Heart right ventricle (tissue), 16 donors: ENCODE data around the gene UBE2M. TPM values are rescaled to one million over a fixed set of nuclear protein-coding genes. Genes with fewer than 3 reads are reported as not detected.

ENCODE experiments used
- ATAC-seq, 8 donors: fragments of 200-7000 bp; cut with Tn5 transposase; one replicate each; pipeline ENCODE4 v1.9.1; 2020; ENCODE audit warnings: mild to moderate bottlenecking in 8 of 8, moderate library complexity in 8 of 8, moderate number of reproducible peaks in 1 of 8
- DNase-seq, 2 donors: peaks; one replicate each; pipeline ENCODE4 v3.0.0-alpha.2; 2020
- H3K27ac ChIP-seq, 10 donors: fragments of 200-600 bp; sonication (generic) in 2 of 10; one replicate each; pipeline versions ENCODE4 v1.5.0 to v1.8.0; 2020 to 2022; ENCODE audit warnings: mild to moderate bottlenecking in 3 of 10
- H3K27me3 ChIP-seq, 7 donors: fragments of 200-600 bp; one replicate each; pipeline ENCODE4 v1.8.0; 2021 to 2022; ENCODE audit warnings: mild to moderate bottlenecking in 2 of 7
- H3K36me3 ChIP-seq, 9 donors: fragments of 200-600 bp; sonication (generic) in 1 of 9; one replicate each; pipeline versions ENCODE4 v1.5.0 to v1.8.0; 2020 to 2022; ENCODE audit warnings: mild to moderate bottlenecking in 2 of 9
- H3K4me1 ChIP-seq, 9 donors: fragments of 200-600 bp; sonication (generic) in 1 of 9; one replicate each; pipeline versions ENCODE4 v1.5.0 to v1.8.0; 2020 to 2022; ENCODE audit warnings: mild to moderate bottlenecking in 4 of 9
- H3K4me3 ChIP-seq, 10 donors: fragments of 200-600 bp; sonication (generic) in 2 of 10; one replicate each; pipeline versions ENCODE4 v1.5.0 to v1.8.0; 2020 to 2022; ENCODE audit warnings: mild to moderate bottlenecking in 7 of 10, moderate library complexity in 2 of 10
- H3K9me3 ChIP-seq, 11 donors: fragments of 200-600 bp in 10 of 11; sonication (generic) in 2 of 11; one replicate each; pipeline versions ENCODE4 v1.5.0 to v1.8.0; 2013 to 2022; ENCODE audit warnings: mild to moderate bottlenecking in 2 of 11, control low read depth in 1 of 11, moderate library complexity in 1 of 11
- WGBS, 2 donors: extraction: QIAGEN DNeasy Blood & Tissue Kit; methylation state at CpG; one replicate each; pipeline ENCODE4 v1.1.7; 2013; ENCODE audit warnings: inconsistent platforms in 1 of 2; 5-methylcytosine and 5-hydroxymethylcytosine counted together
- intact Hi-C, 10 donors: fragments of 100-400 bp; cut with DNase I; formaldehyde crosslinking; loops; one replicate each; pipeline versions ENCODE4 v1.11.1 to v1.14.2; 2022
- polyA plus RNA-seq, 2 donors: library from polyadenylated mRNA; stranded (reverse); fragments of 200-250 nt; gene quantifications; one replicate each; pipeline ENCODE4 v1.2.3, GENCODE V29; 2013
- total RNA-seq, 10 donors: library from RNA; stranded (reverse); fragmentation: NEBNext Ultra II Directional in 3 of 10; extraction: Animal tissue kit (Norgen Biotek cat#: 25700) in 3 of 10; gene quantifications; one replicate each; pipeline versions ENCODE4 v1.2.1 to v1.2.4, GENCODE V29; 2021 to 2023
- TF ChIP-seq, protein P1 (sequence below), 9 donors: fragments of 200-600 bp; sonication (generic) in 2 of 9; IDR thresholded peaks; one replicate each; pipeline versions ENCODE4 v1.5.0 to v1.8.0; 2021 to 2022; ENCODE audit warnings: antibody characterized with exemption in 9 of 9, mild to moderate bottlenecking in 5 of 9, moderate library complexity in 1 of 9
- donor health status: Arrhythmogenic right ventricular cardiomyopathy.
- donor health status: ischemic (EF 13 %, LVEDD 7.1; RV severe dilation, severe dysfunction).
- donor health status: healthy with polysubstance abuse.
- donor health status: DM: no; HTN: yes; CAD: no.
- donor health status: DM: no; HTN: no; CAD: no.
- donor health status: ischemic (EF 25% LVEDD 6.9; RV normal size, moderate dysfunction).
- donor health status: ischemic (EF 25% LVEDD 5.7; RV mildly dilated, moderate dysfunction).
- donor health status: healthy.
- donor health status: DM: yes; HTN: yes; CAD: no.
- donor health status: Ischemic cardiomyopathy.
- donor health status: ischemic (EF 35%, LVEDD 5.7; RV mildly dilated, moderate dysfunction).
- donor health status: nonischemic (EF 11% LVEDD 7.7; RV severe dilation, severe dysfunction).
- donor health status: DM: yes; HTN: yes; CAD: no.
- donor health status: PGD.
- donor health status: ischemic (EF 29% LVEDD 5.4; RV normal size, mild dysfunction).
- donor health status: nonischemic (EF 23%, LVEDD 6.1; RV moderate dilation, normal function).

The UBE2M gene
- total and polyA plus RNA-seq, 12 donors: 45.4 to 146 (median 118) TPM

DNA sequence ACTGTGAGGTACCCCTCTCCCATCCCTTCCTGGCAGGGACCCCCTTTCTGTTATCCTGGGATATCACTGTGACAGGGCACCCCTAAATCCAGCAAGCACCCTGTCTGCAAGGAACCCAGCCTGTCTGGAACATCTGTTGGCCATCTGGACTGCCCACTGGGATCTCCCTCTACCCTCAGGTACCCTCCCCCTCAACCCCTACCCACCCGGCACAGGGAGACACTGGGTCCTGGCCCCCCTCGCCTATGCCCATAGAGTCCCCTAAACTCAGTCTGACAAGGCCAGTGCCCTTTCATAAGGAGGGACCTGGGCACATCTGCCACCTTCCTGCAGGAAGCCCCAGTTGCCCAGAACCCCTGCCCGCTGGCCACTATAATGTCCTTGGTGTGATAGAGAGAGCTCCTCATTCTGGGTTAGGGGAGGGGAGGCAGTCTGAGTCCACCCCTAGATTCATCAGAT, 43.8 kb downstream of the UBE2M start:
- TF ChIP-seq, protein P1, sequence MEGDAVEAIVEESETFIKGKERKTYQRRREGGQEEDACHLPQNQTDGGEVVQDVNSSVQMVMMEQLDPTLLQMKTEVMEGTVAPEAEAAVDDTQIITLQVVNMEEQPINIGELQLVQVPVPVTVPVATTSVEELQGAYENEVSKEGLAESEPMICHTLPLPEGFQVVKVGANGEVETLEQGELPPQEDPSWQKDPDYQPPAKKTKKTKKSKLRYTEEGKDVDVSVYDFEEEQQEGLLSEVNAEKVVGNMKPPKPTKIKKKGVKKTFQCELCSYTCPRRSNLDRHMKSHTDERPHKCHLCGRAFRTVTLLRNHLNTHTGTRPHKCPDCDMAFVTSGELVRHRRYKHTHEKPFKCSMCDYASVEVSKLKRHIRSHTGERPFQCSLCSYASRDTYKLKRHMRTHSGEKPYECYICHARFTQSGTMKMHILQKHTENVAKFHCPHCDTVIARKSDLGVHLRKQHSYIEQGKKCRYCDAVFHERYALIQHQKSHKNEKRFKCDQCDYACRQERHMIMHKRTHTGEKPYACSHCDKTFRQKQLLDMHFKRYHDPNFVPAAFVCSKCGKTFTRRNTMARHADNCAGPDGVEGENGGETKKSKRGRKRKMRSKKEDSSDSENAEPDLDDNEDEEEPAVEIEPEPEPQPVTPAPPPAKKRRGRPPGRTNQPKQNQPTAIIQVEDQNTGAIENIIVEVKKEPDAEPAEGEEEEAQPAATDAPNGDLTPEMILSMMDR (IDR thresholded peaks at IDR 0.05): no peak
- WGBS, 2 donors: 71 to 81% methylated on average over 3 of the region's 3 CpGs
- Histone ChIP-seq H3K36me3 (peaks cover 0 to 32% (median 16%) of the 10 kb centered on the region in 9 donors), H3K4me3 (peak overlapping the region in 8 of 10 donors; percentile 30 to 54 (median 50)), H3K9me3 (no peaks in the 10 kb centered on the region), H3K4me1 (peaks cover 11 to 54% (median 39%) of the 10 kb centered on the region in 9 donors), H3K27ac (peak overlapping the region in 6 of 10 donors; percentile 30 to 72 (median 58)), H3K27me3 (no peaks in the 10 kb centered on the region)
- intact Hi-C loops: no loop called here
- ATAC-seq (no peak), DNase-seq (no peak)

DNA sequence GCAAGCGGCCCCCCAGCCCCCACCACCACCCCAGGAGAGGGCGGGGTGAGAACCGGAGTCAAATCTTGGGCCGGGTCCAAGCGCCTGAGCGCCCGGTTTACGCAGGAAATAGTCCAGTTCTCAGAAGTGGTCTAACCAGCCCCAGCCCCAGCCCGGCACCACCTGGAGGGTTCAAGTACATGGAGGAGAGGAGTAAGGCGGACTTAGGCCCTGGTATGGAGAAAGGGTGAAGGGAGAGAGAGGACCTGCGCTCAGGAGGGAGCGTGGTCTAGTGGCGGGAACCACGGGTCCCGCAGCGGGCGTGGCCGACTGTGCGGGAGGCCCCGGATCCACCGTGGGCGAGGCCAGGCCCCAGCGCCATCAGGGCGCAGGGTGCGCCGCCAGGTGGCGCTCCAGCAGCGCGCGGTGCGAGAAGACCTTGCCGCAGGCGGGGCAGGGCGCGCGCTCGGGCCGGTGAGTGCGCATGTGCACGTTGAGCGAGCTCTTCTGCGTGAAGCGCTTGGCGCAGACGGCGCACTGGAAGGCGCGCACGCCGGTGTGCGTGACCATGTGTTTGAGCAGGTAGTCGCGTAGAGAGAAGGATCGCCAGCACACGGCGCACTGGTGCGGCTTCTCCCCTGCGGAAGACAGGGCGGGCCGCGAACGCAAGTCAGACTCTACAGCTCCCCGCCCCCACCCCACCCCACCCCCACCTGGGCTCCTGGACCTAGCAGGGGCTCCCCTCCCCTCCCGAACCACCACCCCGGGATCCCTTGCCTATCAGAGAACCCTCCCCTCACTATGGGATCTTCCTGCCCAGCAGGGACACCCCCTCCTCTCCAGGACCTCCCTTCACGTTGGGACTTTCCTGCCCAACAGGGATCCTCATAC, 44.5 kb downstream of the UBE2M start:
- Histone ChIP-seq H3K9me3 (no peaks in the 10 kb centered on the region), H3K27ac (peak overlapping the region in 9 of 10 donors; percentile 21 to 72 (median 47)), H3K4me1 (peaks cover 11 to 54% (median 39%) of the 10 kb centered on the region in 9 donors), H3K4me3 (peak overlapping the region in 9 of 10 donors; percentile 30 to 54 (median 49)), H3K36me3 (peaks cover 0 to 32% (median 16%) of the 10 kb centered on the region in 9 donors), H3K27me3 (no peaks in the 10 kb centered on the region)
- 19 to 35% methylated on average over 65 of the region's 66 CpGs for WGBS, 2 donors
- peak; percentile 77 to 92 for DNase-seq
- TF ChIP-seq, protein P1 (IDR thresholded peaks at IDR 0.05): peak; percentile 73 to 96 (median 86)
- intact Hi-C loops: no loop called here
- ATAC-seq: peak; percentile 81 to 91 (median 88)

DNA sequence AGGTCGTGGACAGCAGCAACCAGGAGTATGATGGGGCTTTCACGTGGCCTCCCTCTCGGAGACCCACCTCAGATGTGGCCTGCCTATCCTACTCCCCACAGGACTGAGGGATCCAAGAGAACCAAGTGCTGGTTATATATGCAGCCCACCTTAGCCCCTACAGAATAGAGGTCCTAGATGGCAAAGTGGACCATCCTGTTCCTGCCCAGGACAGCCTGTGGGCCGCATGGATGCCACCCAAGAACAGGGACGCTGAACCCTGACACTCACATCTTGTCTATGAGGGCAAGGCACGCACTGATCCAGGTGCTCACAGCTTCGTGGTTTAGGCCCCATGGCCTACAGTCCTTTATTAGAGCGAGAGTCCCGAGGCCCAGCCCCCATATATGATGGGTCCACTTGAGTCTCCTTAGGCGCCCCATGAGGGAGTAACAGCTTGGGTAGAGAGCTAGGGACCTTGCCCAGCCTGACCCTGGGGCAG, 45.2 kb downstream of the UBE2M start:
- H3K9me3 ChIP-seq: no peaks in the 10 kb centered on the region
- ATAC-seq (peak in 3 of 8 donors; percentile 10 to 12 (median 10)), DNase-seq (no peak)
- H3K36me3 ChIP-seq: peaks cover 0 to 32% (median 16%) of the 10 kb centered on the region in 9 donors
- TF ChIP-seq, protein P1 (IDR thresholded peaks at IDR 0.05): no peak
- no peaks in the 10 kb centered on the region for H3K27me3 ChIP-seq
- WGBS, 2 donors: 85 to 86% methylated on average over 10 of the region's 10 CpGs
- H3K4me1 ChIP-seq: peaks cover 7 to 47% (median 33%) of the 10 kb centered on the region in 9 donors
- intact Hi-C loops: no loop called here
- no peak overlapping the region for H3K4me3 ChIP-seq
- H3K27ac ChIP-seq: peak overlapping the region in 6 of 10 donors; percentile 21 to 72 (median 46)

DNA sequence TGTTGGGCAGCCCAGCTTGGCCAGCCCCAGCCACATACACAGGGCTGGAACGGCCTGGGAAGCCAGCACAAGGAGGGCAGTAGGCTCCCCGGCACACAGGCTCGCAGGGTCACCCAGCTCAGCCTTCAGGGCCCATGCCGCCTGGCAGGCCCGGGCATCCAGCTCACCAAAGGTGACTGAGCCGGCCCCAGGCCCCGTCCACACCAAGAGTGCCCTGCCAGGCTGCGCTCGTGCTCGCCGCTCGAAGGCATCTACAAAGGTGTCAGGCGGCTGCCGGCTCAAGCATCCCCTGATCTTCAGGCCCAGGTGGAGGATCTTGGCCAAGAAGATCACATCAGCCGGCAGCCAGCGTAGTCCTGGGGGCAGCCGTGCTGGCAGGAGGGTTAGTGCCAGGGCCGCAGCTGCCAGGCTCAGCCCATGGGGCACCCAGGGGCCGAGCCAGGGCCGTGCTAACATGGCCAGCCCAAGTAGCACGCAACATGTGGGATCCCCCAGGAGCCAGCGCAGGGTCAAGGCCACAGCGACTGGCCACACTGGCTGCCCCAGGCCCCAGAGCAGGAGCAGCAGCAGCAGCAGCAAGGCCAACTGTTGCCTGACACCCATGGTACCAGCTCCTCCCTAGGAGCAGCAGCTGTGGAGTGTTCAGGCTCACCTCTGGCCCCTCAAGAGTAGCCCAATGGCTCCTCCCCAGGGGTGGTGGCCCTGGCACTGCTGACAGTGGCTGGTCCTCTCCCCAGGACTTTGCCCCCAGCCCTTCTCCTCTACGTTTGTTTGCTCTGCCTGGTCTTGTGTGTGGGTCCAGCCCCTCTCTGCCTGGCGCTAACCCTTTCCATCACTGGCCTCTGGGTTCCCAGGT, 46.8 kb downstream of the UBE2M start, which contains the start of gene SLC27A5:
SLC27A5 (minus strand) TSS at position 640 of the 856 bp plus-strand sequence; CDS start at position 603, 37 bp downstream.
- ATAC-seq (no peak), DNase-seq (no peak)
- Histone ChIP-seq H3K4me1 (peaks cover 3 to 30% (median 19%) of the 10 kb centered on the region in 9 donors), H3K27me3 (no peaks in the 10 kb centered on the region), H3K27ac (no peak within 1 kb of the TSS), H3K4me3 (no peak within 1 kb of the TSS), H3K9me3 (peaks cover 0 to 10% (median 0%) of the 10 kb centered on the region in 11 donors), H3K36me3 (peaks cover 0 to 22% (median 8%) of the 10 kb centered on the region in 9 donors)
- TF ChIP-seq, protein P1 (IDR thresholded peaks at IDR 0.05): no peak
- WGBS, 2 donors: 89 to 90% methylated on average over 25 of the region's 25 CpGs
- intact Hi-C loops: no loop called here
